ENCODE results near the gene UCN. TPM values are rescaled to one million over a fixed set of nuclear protein-coding genes. Genes with fewer than 3 reads are reported as not detected.

Gene UCN
- total RNA-seq, 1 donor = 0.36 TPM

GRCh38 chr2:27347641-27348040, 39.4 kb upstream of the UCN start:
- no peaks in the 10 kb centered on the region for H3K9me3 ChIP-seq (ENCODE audit: low read depth, low read length)
- no peak overlapping the region for H3K4me3 ChIP-seq (ENCODE audit: insufficient read depth, low read length)
- no peak for TF ChIP-seq CTCF (IDR thresholded peaks at IDR 0.05; ENCODE audit: extremely low read depth, low read depth, low read length)
- no peaks in the 10 kb centered on the region for H3K36me3 ChIP-seq (ENCODE audit: insufficient read depth, low read length)
- H3K27ac ChIP-seq (ENCODE audit: low read depth, low read length) = no peak overlapping the region
- no peaks in the 10 kb centered on the region for H3K4me1 ChIP-seq (ENCODE audit: insufficient read depth, low read length)
- H3K27me3 ChIP-seq (ENCODE audit: insufficient read depth, low read length) = no peaks in the 10 kb centered on the region
- peaks cover 14% of the 10 kb centered on the region for H4K20me1 ChIP-seq (ENCODE audit: insufficient read depth, low read length)
- H3K79me2 ChIP-seq (ENCODE audit: insufficient read depth, low read length) = peaks cover 75% of the 10 kb centered on the region
- H3K4me2 ChIP-seq (ENCODE audit: insufficient read depth, low read length) = no peak overlapping the region
- H2AFZ ChIP-seq (ENCODE audit: low read length) = no peak overlapping the region
- no peak for DNase-seq (ENCODE audit: insufficient read length, low spot score, missing footprints)

- Histone ChIP-seq H3K36me3 (ENCODE audit: insufficient read depth, low read length) (peaks cover 52% of the 10 kb centered on the region), H3K79me2 (ENCODE audit: insufficient read depth, low read length) (no peaks in the 10 kb centered on the region), H3K27me3 (ENCODE audit: insufficient read depth, low read length) (no peaks in the 10 kb centered on the region), H3K9me3 (ENCODE audit: low read depth, low read length) (no peaks in the 10 kb centered on the region), H2AFZ (ENCODE audit: low read length) (no peak overlapping the region), H3K4me3 (ENCODE audit: insufficient read depth, low read length) (no peak overlapping the region), H3K27ac (ENCODE audit: low read depth, low read length) (no peak overlapping the region), H3K4me2 (ENCODE audit: insufficient read depth, low read length) (no peak overlapping the region), H4K20me1 (ENCODE audit: insufficient read depth, low read length) (no peaks in the 10 kb centered on the region), H3K4me1 (ENCODE audit: insufficient read depth, low read length) (no peaks in the 10 kb centered on the region)
- no peak for TF ChIP-seq CTCF (IDR thresholded peaks at IDR 0.05; ENCODE audit: extremely low read depth, low read depth, low read length)
- DNase-seq (ENCODE audit: insufficient read length, low spot score, missing footprints) = peak; percentile 86
Observed at GRCh38 chr2:27336173-27336572, 27.9 kb upstream of the UCN start.

GRCh38 chr2:27335311-27335710, 27.1 kb upstream of the UCN start:
- Histone ChIP-seq H2AFZ (ENCODE audit: low read length) (no peak overlapping the region), H3K4me2 (ENCODE audit: insufficient read depth, low read length) (no peak overlapping the region), H3K9me3 (ENCODE audit: low read depth, low read length) (no peaks in the 10 kb centered on the region), H3K4me3 (ENCODE audit: insufficient read depth, low read length) (no peak overlapping the region), H4K20me1 (ENCODE audit: insufficient read depth, low read length) (no peaks in the 10 kb centered on the region), H3K79me2 (ENCODE audit: insufficient read depth, low read length) (no peaks in the 10 kb centered on the region), H3K27me3 (ENCODE audit: insufficient read depth, low read length) (no peaks in the 10 kb centered on the region), H3K36me3 (ENCODE audit: insufficient read depth, low read length) (peaks cover 56% of the 10 kb centered on the region), H3K4me1 (ENCODE audit: insufficient read depth, low read length) (no peaks in the 10 kb centered on the region), H3K27ac (ENCODE audit: low read depth, low read length) (no peak overlapping the region)
- no peak for DNase-seq (ENCODE audit: insufficient read length, low spot score, missing footprints)
- TF ChIP-seq CTCF (IDR thresholded peaks at IDR 0.05; ENCODE audit: extremely low read depth, low read depth, low read length) = no peak

- peaks cover 28% of the 10 kb centered on the region for H3K4me1 ChIP-seq (ENCODE audit: insufficient read depth, low read length)
- no peak for TF ChIP-seq CTCF (IDR thresholded peaks at IDR 0.05; ENCODE audit: extremely low read depth, low read depth, low read length)
- no peaks in the 10 kb centered on the region for H3K9me3 ChIP-seq (ENCODE audit: low read depth, low read length)
- H3K4me3 ChIP-seq (ENCODE audit: insufficient read depth, low read length) = no peak overlapping the region
- H4K20me1 ChIP-seq (ENCODE audit: insufficient read depth, low read length) = no peaks in the 10 kb centered on the region
- peaks cover 22% of the 10 kb centered on the region for H3K79me2 ChIP-seq (ENCODE audit: insufficient read depth, low read length)
- peaks cover 36% of the 10 kb centered on the region for H3K36me3 ChIP-seq (ENCODE audit: insufficient read depth, low read length)
- DNase-seq (ENCODE audit: insufficient read length, low spot score, missing footprints) = peak; percentile 45
- H3K27me3 ChIP-seq (ENCODE audit: insufficient read depth, low read length) = no peaks in the 10 kb centered on the region
- no peak overlapping the region for H3K4me2 ChIP-seq (ENCODE audit: insufficient read depth, low read length)
- no peak overlapping the region for H3K27ac ChIP-seq (ENCODE audit: low read depth, low read length)
- H2AFZ ChIP-seq (ENCODE audit: low read length) = no peak overlapping the region
Observed at GRCh38 chr2:27324720-27325119, 16.5 kb upstream of the UCN start.
